GM12878 (cell line): ENCODE measurements around the gene DCT.

ENCODE experiments used
- FOS ChIP-seq: IDR thresholded peaks from 3 replicates; pipeline ENCODE4 v1.6.1; 2011; ENCODE audit warnings: borderline replicate concordance; ENCODE audit not compliant: insufficient read length; ENCODE audit errors: extremely low read depth
- IKZF1 ChIP-seq: fragments of 450-650 bp; conservative IDR thresholded peaks from 2 replicates; pipeline ENCODE4 v1.6.1; 2017; ENCODE audit warnings: antibody characterized with exemption, mild to moderate bottlenecking
- JUNB ChIP-seq: IDR thresholded peaks from 2 replicates; pipeline ENCODE4 v1.6.1; 2016; ENCODE audit warnings: antibody characterized with exemption, mild to moderate bottlenecking
- NRF1 ChIP-seq: conservative IDR thresholded peaks from 2 replicates; pipeline ENCODE4 v1.6.1; 2011; ENCODE audit warnings: mild to moderate bottlenecking, low read depth, low read length, improper control_type of control experiment
- POLR2A ChIP-seq: IDR thresholded peaks from 2 replicates; pipeline ENCODE4 v1.6.1; 2011; ENCODE audit warnings: low read depth, mild to moderate bottlenecking, low read length
- RAD21 ChIP-seq: IDR thresholded peaks from 2 replicates; pipeline ENCODE4 v1.6.1; 2011; ENCODE audit warnings: mild to moderate bottlenecking, low read depth, low read length, moderate library complexity; ENCODE audit not compliant: insufficient read depth
- ZNF24 ChIP-seq: fragments of 450-650 bp; IDR thresholded peaks from 2 replicates; pipeline ENCODE4 v1.6.1; 2017; ENCODE audit warnings: antibody characterized with exemption, mild to moderate bottlenecking
- TF ChIP-seq, protein P1 (sequence below): IDR thresholded peaks from 2 replicates; pipeline ENCODE4 v1.6.1; 2011; ENCODE audit warnings: low read depth, mild to moderate bottlenecking, low read length, moderate library complexity, borderline replicate concordance; ENCODE audit errors: extremely low read depth
- TF ChIP-seq, protein P2 (sequence below), 3 experiments: IDR thresholded peaks in 2 of 3; conservative IDR thresholded peaks in 1 of 3; 2 replicates each; pipeline ENCODE4 v1.5.1; 2011; ENCODE audit warnings: low read depth in 3 of 3, low read length in 3 of 3, mild to moderate bottlenecking in 3 of 3, control low read depth in 2 of 3, moderate library complexity in 2 of 3, inconsistent platforms in 1 of 3, mixed read lengths in 1 of 3; ENCODE audit not compliant: control insufficient read depth in 2 of 3, insufficient read depth in 1 of 3; ENCODE audit errors: extremely low read depth in 1 of 3
- TF ChIP-seq, protein P3 (sequence below): IDR thresholded peaks from 2 replicates; pipeline ENCODE4 v1.6.1; 2012; ENCODE audit warnings: low read depth, low read length, improper control_type of control experiment
- TF ChIP-seq, protein P4 (sequence below): IDR thresholded peaks from 2 replicates; pipeline ENCODE4 v1.6.1; 2011; ENCODE audit warnings: borderline replicate concordance, low read depth, mild to moderate bottlenecking, moderate library complexity, mixed read lengths, low read length; ENCODE audit not compliant: insufficient read depth; ENCODE audit errors: extremely low read length

DNA sequence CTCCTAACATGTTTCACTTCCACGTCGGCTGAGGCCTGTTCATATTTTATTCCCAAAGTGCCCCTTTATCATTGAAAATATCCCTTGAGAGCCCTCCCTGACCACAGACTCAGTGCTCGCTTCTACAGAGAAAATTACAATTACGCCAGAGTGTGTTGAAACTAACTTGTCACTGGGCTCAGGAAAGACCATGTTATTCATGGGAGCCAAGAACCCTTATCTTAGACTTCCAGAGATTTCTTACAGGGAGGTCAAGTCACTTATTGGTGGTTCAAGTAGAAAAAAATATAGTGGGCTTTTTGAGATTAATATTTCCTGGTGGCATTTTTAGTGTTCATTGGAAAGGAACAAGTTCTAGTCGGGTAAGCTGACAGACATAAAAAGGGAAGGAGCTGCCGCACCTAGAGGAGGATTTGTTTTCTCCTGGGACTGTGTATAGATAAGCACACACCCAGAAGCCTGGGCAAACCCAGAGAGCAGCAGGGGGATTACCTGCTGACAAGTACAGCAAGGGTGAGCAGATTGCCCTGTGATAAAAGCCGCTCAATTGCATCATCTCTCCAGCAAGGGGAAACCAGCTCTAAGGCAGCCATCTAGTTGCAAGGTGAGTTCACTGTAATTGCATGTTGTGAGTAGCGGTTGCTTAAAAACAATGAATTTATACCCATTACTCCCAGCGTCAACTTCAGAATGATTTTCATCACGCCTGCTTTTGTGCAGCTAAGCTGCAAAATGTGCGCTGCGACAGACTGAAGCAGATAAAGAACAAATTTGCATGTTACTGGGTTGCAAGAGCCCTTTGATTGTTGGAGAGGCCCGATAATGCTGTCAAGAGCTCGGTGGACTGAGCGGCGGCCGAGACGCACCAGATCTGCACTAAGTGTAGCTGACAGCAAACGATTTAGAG, 46.2 kb downstream of the DCT start:
- TF ChIP-seq, protein P1, sequence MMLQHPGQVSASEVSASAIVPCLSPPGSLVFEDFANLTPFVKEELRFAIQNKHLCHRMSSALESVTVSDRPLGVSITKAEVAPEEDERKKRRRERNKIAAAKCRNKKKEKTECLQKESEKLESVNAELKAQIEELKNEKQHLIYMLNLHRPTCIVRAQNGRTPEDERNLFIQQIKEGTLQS: no peak
- TF ChIP-seq NRF1: no peak
- TF ChIP-seq RAD21: no peak
- TF ChIP-seq, protein P2, sequence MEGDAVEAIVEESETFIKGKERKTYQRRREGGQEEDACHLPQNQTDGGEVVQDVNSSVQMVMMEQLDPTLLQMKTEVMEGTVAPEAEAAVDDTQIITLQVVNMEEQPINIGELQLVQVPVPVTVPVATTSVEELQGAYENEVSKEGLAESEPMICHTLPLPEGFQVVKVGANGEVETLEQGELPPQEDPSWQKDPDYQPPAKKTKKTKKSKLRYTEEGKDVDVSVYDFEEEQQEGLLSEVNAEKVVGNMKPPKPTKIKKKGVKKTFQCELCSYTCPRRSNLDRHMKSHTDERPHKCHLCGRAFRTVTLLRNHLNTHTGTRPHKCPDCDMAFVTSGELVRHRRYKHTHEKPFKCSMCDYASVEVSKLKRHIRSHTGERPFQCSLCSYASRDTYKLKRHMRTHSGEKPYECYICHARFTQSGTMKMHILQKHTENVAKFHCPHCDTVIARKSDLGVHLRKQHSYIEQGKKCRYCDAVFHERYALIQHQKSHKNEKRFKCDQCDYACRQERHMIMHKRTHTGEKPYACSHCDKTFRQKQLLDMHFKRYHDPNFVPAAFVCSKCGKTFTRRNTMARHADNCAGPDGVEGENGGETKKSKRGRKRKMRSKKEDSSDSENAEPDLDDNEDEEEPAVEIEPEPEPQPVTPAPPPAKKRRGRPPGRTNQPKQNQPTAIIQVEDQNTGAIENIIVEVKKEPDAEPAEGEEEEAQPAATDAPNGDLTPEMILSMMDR (IDR thresholded peaks at IDR 0.05 in 2 of 3, conservative IDR thresholded peaks at IDR 0.05 in 1 of 3; ENCODE audit: control insufficient read depth in 2 of 3, extremely low read depth in 1 of 3, insufficient read depth in 1 of 3, low read depth in 3 of 3, low read length in 3 of 3): no peak
- TF ChIP-seq JUNB: no peak
- TF ChIP-seq, protein P3, sequence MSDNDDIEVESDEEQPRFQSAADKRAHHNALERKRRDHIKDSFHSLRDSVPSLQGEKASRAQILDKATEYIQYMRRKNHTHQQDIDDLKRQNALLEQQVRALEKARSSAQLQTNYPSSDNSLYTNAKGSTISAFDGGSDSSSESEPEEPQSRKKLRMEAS: no peak
- TF ChIP-seq IKZF1: no peak
- TF ChIP-seq POLR2A: no peak
- TF ChIP-seq ZNF24: no peak
- TF ChIP-seq FOS: no peak
- TF ChIP-seq, protein P4, sequence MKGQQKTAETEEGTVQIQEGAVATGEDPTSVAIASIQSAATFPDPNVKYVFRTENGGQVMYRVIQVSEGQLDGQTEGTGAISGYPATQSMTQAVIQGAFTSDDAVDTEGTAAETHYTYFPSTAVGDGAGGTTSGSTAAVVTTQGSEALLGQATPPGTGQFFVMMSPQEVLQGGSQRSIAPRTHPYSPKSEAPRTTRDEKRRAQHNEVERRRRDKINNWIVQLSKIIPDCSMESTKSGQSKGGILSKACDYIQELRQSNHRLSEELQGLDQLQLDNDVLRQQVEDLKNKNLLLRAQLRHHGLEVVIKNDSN: no peak
